ENCODE measurements around the gene ATP8B4.

The ATP8B4 gene

DNA sequence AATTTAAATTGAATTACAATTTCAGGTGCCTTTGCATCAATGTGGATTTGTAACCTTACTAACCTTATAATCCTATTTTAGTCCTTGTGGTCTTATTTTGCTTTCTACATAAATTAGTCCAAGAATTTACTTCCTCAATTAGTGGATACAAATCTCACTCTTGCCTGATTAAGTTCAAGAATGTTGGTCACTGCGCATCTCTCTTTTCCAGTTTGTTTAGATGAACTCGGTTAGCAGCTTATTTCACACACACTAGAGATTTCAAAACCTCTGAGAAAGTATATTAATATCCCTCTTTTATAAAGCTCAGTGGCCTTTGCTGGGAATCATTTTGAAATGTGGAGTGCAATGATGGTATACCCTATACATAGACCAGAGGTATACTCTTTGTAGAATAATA is 254.8 kb downstream of the ATP8B4 start:
- H3K4me2 ChIP-seq (ENCODE audit: low read depth, low read length, poor library complexity, severe bottlenecking) = no peak overlapping the region

DNA sequence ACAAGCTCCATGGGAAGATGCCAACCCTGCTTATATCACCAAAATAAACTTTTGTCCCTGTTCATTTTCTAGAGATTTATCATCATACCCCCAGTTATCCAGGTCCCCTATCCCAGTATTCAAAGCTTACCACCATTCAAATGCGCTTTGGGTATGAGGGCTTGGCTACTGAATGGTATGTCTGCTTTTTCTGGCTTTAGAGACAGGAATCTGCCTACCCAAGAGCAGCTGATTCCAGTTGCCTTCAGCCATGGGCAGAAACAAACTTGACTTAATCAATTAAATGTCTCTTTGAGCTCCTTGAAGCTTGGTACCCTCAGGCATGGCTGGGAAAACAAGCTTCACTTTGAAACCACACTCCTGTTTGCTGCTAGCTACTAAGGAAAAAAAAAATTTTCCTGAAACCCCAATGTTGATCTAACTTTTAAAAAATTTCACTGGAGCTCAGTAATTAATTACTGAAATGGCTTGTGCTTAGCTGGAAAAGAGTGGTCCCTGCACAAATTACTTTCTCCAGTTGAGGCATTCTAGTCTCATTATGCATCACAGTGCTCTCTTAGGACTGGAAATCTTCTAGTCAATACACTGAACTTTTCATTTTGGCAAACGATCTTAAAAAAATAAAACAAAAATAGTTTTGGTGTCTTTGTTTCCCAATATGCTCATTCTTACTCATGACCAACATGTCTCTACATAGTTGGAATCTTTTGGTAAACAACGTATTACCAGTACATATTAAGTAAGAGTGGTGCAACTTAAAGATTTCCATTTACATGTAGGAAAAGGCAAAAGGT is 255.4 kb downstream of the ATP8B4 start:
- no peak overlapping the region for H2AFZ ChIP-seq (ENCODE audit: low read length)
- H4K20me1 ChIP-seq (ENCODE audit: insufficient read depth, low read length, poor library complexity, severe bottlenecking) = no peaks in the 10 kb centered on the region
- H3K79me2 ChIP-seq (ENCODE audit: insufficient read depth, low read length) = no peaks in the 10 kb centered on the region
- no peak for TF ChIP-seq EZH2phosphoT487 (IDR thresholded peaks at IDR 0.05; ENCODE audit: borderline replicate concordance)
- TF ChIP-seq, protein P1, sequence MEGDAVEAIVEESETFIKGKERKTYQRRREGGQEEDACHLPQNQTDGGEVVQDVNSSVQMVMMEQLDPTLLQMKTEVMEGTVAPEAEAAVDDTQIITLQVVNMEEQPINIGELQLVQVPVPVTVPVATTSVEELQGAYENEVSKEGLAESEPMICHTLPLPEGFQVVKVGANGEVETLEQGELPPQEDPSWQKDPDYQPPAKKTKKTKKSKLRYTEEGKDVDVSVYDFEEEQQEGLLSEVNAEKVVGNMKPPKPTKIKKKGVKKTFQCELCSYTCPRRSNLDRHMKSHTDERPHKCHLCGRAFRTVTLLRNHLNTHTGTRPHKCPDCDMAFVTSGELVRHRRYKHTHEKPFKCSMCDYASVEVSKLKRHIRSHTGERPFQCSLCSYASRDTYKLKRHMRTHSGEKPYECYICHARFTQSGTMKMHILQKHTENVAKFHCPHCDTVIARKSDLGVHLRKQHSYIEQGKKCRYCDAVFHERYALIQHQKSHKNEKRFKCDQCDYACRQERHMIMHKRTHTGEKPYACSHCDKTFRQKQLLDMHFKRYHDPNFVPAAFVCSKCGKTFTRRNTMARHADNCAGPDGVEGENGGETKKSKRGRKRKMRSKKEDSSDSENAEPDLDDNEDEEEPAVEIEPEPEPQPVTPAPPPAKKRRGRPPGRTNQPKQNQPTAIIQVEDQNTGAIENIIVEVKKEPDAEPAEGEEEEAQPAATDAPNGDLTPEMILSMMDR (conservative IDR thresholded peaks at IDR 0.05; ENCODE audit: low read length) = no peak
- no peaks in the 10 kb centered on the region for H3K36me3 ChIP-seq (ENCODE audit: insufficient read depth, low read length)
- H3K27me3 ChIP-seq (ENCODE audit: insufficient read depth, low read length, poor library complexity, severe bottlenecking) = no peaks in the 10 kb centered on the region
- no peak overlapping the region for H3K4me2 ChIP-seq (ENCODE audit: low read depth, low read length, poor library complexity, severe bottlenecking)
- no peaks in the 10 kb centered on the region for H3K4me1 ChIP-seq (ENCODE audit: insufficient read depth, low read length, poor library complexity, severe bottlenecking)
- no peak overlapping the region for H3K4me3 ChIP-seq (ENCODE audit: low read length, poor library complexity, severe bottlenecking)
- no peaks in the 10 kb centered on the region for H3F3A ChIP-seq (ENCODE audit: low read depth)
- H3K9ac ChIP-seq (ENCODE audit: low read depth, low read length, poor library complexity, severe bottlenecking) = no peak overlapping the region
- no peaks in the 10 kb centered on the region for H3K9me2 ChIP-seq (replicated peaks; ENCODE audit: low read depth, low read length)
- H3K9me3 ChIP-seq (ENCODE audit: insufficient read depth, low read depth, low read length) = no peaks in the 10 kb centered on the region

More for the DNA sequence above, 254.8 kb downstream of the ATP8B4 start:
- H4K20me1 ChIP-seq (ENCODE audit: insufficient read depth, low read length, poor library complexity, severe bottlenecking) = no peaks in the 10 kb centered on the region
- H2AFZ ChIP-seq (ENCODE audit: low read length) = no peak overlapping the region
- H3K79me2 ChIP-seq (ENCODE audit: insufficient read depth, low read length) = no peaks in the 10 kb centered on the region
- no peak overlapping the region for H3K4me3 ChIP-seq (ENCODE audit: low read length, poor library complexity, severe bottlenecking)
- no peaks in the 10 kb centered on the region for H3K36me3 ChIP-seq (ENCODE audit: insufficient read depth, low read length)
- no peaks in the 10 kb centered on the region for H3K27me3 ChIP-seq (ENCODE audit: insufficient read depth, low read length, poor library complexity, severe bottlenecking)
- no peaks in the 10 kb centered on the region for H3F3A ChIP-seq (ENCODE audit: low read depth)
- no peaks in the 10 kb centered on the region for H3K4me1 ChIP-seq (ENCODE audit: insufficient read depth, low read length, poor library complexity, severe bottlenecking)
- TF ChIP-seq, protein P1 (conservative IDR thresholded peaks at IDR 0.05; ENCODE audit: low read length) = no peak
- no peak for TF ChIP-seq EZH2phosphoT487 (IDR thresholded peaks at IDR 0.05; ENCODE audit: borderline replicate concordance)
- H3K9me3 ChIP-seq (ENCODE audit: insufficient read depth, low read depth, low read length) = no peaks in the 10 kb centered on the region
- H3K9ac ChIP-seq (ENCODE audit: low read depth, low read length, poor library complexity, severe bottlenecking) = no peak overlapping the region
- H3K9me2 ChIP-seq (replicated peaks; ENCODE audit: low read depth, low read length) = no peaks in the 10 kb centered on the region

DNA sequence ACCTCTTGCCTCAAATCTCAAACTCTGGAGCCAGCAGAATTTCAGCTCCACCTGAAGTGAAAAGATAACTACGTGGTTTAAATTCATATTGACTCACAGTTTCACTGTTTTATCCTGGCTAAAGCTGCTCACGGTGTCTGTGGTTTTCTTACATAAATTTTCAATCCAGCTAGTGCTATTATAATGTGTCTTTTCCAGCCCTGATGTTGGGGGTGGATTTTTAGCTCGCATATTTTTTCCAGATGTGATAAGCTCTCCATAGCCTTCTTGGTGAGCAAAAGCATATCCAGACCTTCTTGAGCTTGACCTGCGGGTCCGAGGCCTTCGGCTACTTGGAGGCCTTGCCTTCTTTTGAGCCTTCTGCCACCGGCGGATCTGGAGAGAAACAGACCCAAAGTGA is 258.9 kb downstream of the ATP8B4 start:
- Histone ChIP-seq H3K36me3 (ENCODE audit: insufficient read depth, low read length) (no peaks in the 10 kb centered on the region), H3K9ac (ENCODE audit: low read depth, low read length, poor library complexity, severe bottlenecking) (no peak overlapping the region), H3F3A (ENCODE audit: low read depth) (no peaks in the 10 kb centered on the region), H3K9me3 (ENCODE audit: insufficient read depth, low read depth, low read length) (no peaks in the 10 kb centered on the region), H3K27me3 (ENCODE audit: insufficient read depth, low read length, poor library complexity, severe bottlenecking) (no peaks in the 10 kb centered on the region), H3K4me2 (ENCODE audit: low read depth, low read length, poor library complexity, severe bottlenecking) (no peak overlapping the region), H4K20me1 (ENCODE audit: insufficient read depth, low read length, poor library complexity, severe bottlenecking) (no peaks in the 10 kb centered on the region), H3K79me2 (ENCODE audit: insufficient read depth, low read length) (no peaks in the 10 kb centered on the region), H3K4me3 (ENCODE audit: low read length, poor library complexity, severe bottlenecking) (no peak overlapping the region), H3K4me1 (ENCODE audit: insufficient read depth, low read length, poor library complexity, severe bottlenecking) (no peaks in the 10 kb centered on the region), H3K9me2 (replicated peaks; ENCODE audit: low read depth, low read length) (no peaks in the 10 kb centered on the region), H2AFZ (ENCODE audit: low read length) (no peak overlapping the region)
- TF ChIP-seq, protein P1 (conservative IDR thresholded peaks at IDR 0.05; ENCODE audit: low read length) = no peak
- no peak for TF ChIP-seq EZH2phosphoT487 (IDR thresholded peaks at IDR 0.05; ENCODE audit: borderline replicate concordance)

All from Loucy (cell line).